Activated CD8-positive, alpha-beta T cell treated with anti-CD3 and anti-CD28 coated beads for 36 hours (primary cell): ENCODE results near the gene ITGB5. TPM values are rescaled to one million over a fixed set of nuclear protein-coding genes. Genes with fewer than 3 reads are reported as not detected.

Experiments
- ATAC-seq: fragments of 200-7000 bp; cut with Tn5 transposase; one replicate; pipeline ENCODE4 v1.10.0; 2021; ENCODE audit warnings: mild to moderate bottlenecking, moderate library complexity
- CTCF ChIA-PET: fragments of 350-600 bp; sonication (Branson Sonifier 250); formaldehyde crosslinking; loops from one replicate; lab custom pipeline; 2021; ENCODE audit warnings: antibody characterized with exemption; lab: Charles Lee
- POLR2A ChIA-PET: fragments of 350-600 bp; sonication (Branson Sonifier 250); formaldehyde crosslinking; loops from one replicate; lab custom pipeline; 2021; ENCODE audit warnings: antibody characterized with exemption; lab: Charles Lee
- DNase-seq: peaks from one replicate; pipeline ENCODE4 v3.0.0-alpha.2; 2020
- H3K27ac Mint-ChIP-seq: one replicate; pipeline ENCODE4 v1.8.0; 2021; ENCODE audit warnings: mild to moderate bottlenecking, mixed read lengths
- H3K27me3 Mint-ChIP-seq: one replicate; pipeline ENCODE4 v1.8.0; 2021; ENCODE audit warnings: mixed read lengths
- H3K36me3 Mint-ChIP-seq: one replicate; pipeline ENCODE4 v1.8.0; 2021; ENCODE audit warnings: low read depth, mixed read lengths
- H3K4me1 Mint-ChIP-seq: one replicate; pipeline ENCODE4 v1.8.0; 2021; ENCODE audit warnings: low read depth, mixed read lengths
- H3K4me3 Mint-ChIP-seq: one replicate; pipeline ENCODE4 v1.8.0; 2021; ENCODE audit warnings: mild to moderate bottlenecking, moderate library complexity, mixed read lengths
- H3K9me3 Mint-ChIP-seq: one replicate; pipeline ENCODE4 v1.8.0; 2021; ENCODE audit warnings: mixed read lengths
- intact Hi-C: fragments of 100-400 bp; cut with micrococcal nuclease; formaldehyde crosslinking; loops from one replicate; pipeline ENCODE4 v1.10.0; 2022
- total RNA-seq, 2 experiments: library from RNA; stranded (reverse); gene quantifications; one replicate each; pipeline ENCODE4 v1.2.3, GENCODE V29; 2021
- TF ChIP-seq, protein P1 (sequence below): fragments of 200-600 bp; IDR thresholded peaks from one replicate; pipeline ENCODE4 v1.8.0; 2022; ENCODE audit warnings: antibody characterized with exemption, mild to moderate bottlenecking

ITGB5 gene
- total RNA-seq, 2 experiments from 2014 or later, result 0.41 to 1.1 TPM

DNA sequence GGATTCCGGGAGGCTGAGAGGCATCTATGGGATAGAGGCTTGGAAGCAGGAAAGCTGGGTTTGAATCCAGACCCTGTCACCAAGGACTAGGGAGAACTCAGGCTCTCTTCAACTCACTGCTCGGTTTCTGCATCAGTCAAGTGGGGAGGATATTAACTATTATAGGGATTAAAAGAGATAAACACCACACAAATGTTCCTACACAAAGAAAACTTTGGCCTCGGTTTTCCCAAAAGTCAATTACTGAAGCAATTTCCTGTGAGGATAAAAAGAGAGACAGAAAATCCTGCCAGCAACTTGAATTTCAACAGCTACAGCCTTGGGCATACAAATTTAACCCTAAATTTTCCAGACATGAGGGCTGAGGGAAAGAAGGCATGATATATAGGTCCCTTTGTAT is 36.0 kb downstream of the ITGB5 start:
- H3K36me3 Mint-ChIP-seq, result no peaks in the 10 kb centered on the region
- no peak overlapping the region for H3K27ac Mint-ChIP-seq
- intact Hi-C loops, result no loop called here
- no peaks in the 10 kb centered on the region for H3K4me1 Mint-ChIP-seq
- DNase-seq (no peak), ATAC-seq (no peak)
- H3K4me3 Mint-ChIP-seq, result no peak overlapping the region
- ChIA-PET CTCF (interaction anchor here (1.7 kb wide), 1 partner anchor 64 kb away, joined by 5 read pairs; no protein-coding TSS in a partner anchor), POLR2A (no interaction called here)
- TF ChIP-seq, protein P1, sequence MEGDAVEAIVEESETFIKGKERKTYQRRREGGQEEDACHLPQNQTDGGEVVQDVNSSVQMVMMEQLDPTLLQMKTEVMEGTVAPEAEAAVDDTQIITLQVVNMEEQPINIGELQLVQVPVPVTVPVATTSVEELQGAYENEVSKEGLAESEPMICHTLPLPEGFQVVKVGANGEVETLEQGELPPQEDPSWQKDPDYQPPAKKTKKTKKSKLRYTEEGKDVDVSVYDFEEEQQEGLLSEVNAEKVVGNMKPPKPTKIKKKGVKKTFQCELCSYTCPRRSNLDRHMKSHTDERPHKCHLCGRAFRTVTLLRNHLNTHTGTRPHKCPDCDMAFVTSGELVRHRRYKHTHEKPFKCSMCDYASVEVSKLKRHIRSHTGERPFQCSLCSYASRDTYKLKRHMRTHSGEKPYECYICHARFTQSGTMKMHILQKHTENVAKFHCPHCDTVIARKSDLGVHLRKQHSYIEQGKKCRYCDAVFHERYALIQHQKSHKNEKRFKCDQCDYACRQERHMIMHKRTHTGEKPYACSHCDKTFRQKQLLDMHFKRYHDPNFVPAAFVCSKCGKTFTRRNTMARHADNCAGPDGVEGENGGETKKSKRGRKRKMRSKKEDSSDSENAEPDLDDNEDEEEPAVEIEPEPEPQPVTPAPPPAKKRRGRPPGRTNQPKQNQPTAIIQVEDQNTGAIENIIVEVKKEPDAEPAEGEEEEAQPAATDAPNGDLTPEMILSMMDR, result no peak
- peaks cover 4% of the 10 kb centered on the region for H3K27me3 Mint-ChIP-seq
- H3K9me3 Mint-ChIP-seq, result no peaks in the 10 kb centered on the region

GRCh38 chr3:124850633-124851032 is 36.5 kb downstream of the ITGB5 start:
- Mint-ChIP-seq H3K9me3 (no peaks in the 10 kb centered on the region), H3K4me1 (no peaks in the 10 kb centered on the region), H3K27me3 (peaks cover 3% of the 10 kb centered on the region), H3K27ac (no peak overlapping the region), H3K4me3 (no peak overlapping the region), H3K36me3 (no peaks in the 10 kb centered on the region)
- no peak for ATAC-seq
- ChIA-PET POLR2A (no interaction called here), CTCF (interaction anchor here (1.7 kb wide), 1 partner anchor 64 kb away, joined by 5 read pairs; no protein-coding TSS in a partner anchor)
- TF ChIP-seq, protein P1, result no peak
- DNase-seq, result no peak
- intact Hi-C loops, result no loop called here

DNA sequence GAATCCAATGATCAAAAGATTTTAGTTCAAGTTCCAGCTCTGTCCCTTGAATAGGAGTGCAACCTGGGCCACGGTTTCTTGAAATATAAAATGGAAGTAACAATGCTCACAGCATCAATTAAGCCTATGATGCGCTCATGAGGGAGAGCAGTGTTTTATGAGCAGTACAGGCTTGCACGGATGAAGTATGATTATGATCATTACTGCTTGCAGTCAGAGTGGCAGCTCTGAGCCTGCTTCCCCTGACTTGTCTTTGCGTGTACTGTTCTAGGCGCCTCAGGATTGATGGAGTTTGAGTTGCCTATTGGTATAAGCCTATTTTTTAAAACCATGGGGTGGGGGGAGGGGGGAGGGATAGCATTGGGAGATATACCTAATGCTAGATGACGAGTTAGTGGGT is 37.0 kb downstream of the ITGB5 start:
- no peaks in the 10 kb centered on the region for H3K4me1 Mint-ChIP-seq
- no peak for DNase-seq
- H3K9me3 Mint-ChIP-seq, result no peaks in the 10 kb centered on the region
- TF ChIP-seq, protein P1, result no peak
- peaks cover 1% of the 10 kb centered on the region for H3K27me3 Mint-ChIP-seq
- ChIA-PET POLR2A (no interaction called here), CTCF (no interaction called here)
- intact Hi-C loops, result no loop called here
- no peak overlapping the region for H3K27ac Mint-ChIP-seq
- no peak overlapping the region for H3K4me3 Mint-ChIP-seq
- no peaks in the 10 kb centered on the region for H3K36me3 Mint-ChIP-seq
- no peak for ATAC-seq

GRCh38 chr3:124848300-124848699 is 38.9 kb downstream of the ITGB5 start:
- POLR2A ChIA-PET, result no interaction called here
- no peaks in the 10 kb centered on the region for H3K27me3 Mint-ChIP-seq
- CTCF ChIA-PET, result interaction anchor here (0.8 kb wide), 1 partner anchor 33 kb away, joined by 3 read pairs; no protein-coding TSS in a partner anchor

GRCh38 chr3:124847863-124848262 is 39.3 kb downstream of the ITGB5 start:
- DNase-seq (no peak), ATAC-seq (no peak)
- Mint-ChIP-seq H3K9me3 (no peaks in the 10 kb centered on the region), H3K27ac (no peak overlapping the region), H3K4me1 (no peaks in the 10 kb centered on the region), H3K4me3 (no peak overlapping the region), H3K27me3 (no peaks in the 10 kb centered on the region), H3K36me3 (no peaks in the 10 kb centered on the region)
- ChIA-PET POLR2A (no interaction called here), CTCF (interaction anchor here (0.8 kb wide), 1 partner anchor 33 kb away, joined by 3 read pairs; no protein-coding TSS in a partner anchor)
- intact Hi-C loops, result no loop called here
- TF ChIP-seq, protein P1, result no peak

More at GRCh38 chr3:124848300-124848699, 38.9 kb downstream of the ITGB5 start:
- intact Hi-C loops, result no loop called here
- H3K4me3 Mint-ChIP-seq, result no peak overlapping the region
- TF ChIP-seq, protein P1, result no peak
- no peak for DNase-seq
- no peaks in the 10 kb centered on the region for H3K9me3 Mint-ChIP-seq
- ATAC-seq, result no peak
- no peaks in the 10 kb centered on the region for H3K4me1 Mint-ChIP-seq
- no peaks in the 10 kb centered on the region for H3K36me3 Mint-ChIP-seq
- no peak overlapping the region for H3K27ac Mint-ChIP-seq
